AG10803 (cell line): Measurements from ENCODE around the gene PTPRS.
"Not testable (repeated sequence)": the region's sequence is repeated elsewhere in the genome, so short reads cannot be mapped to it uniquely, and the experiment has no call there.

Experiments
- DNase-seq: peaks from one replicate; pipeline ENCODE4 v3.0.0; 2010; ENCODE audit warnings: low read depth
- H3K4me3 ChIP-seq: 2 replicates; pipeline ENCODE4 v1.5.1; 2011; ENCODE audit warnings: mild to moderate bottlenecking, low read length, control low read depth
- TF ChIP-seq, protein P1 (sequence below): conservative IDR thresholded peaks from 2 replicates; pipeline ENCODE4 v1.5.1; 2011; ENCODE audit warnings: mild to moderate bottlenecking, low read length, control low read depth, inconsistent platforms

PTPRS gene

GRCh38 chr19:5372572-5373200, 32.1 kb upstream of the PTPRS start:
- DNase-seq = no peak
- H3K4me3 ChIP-seq = no peak overlapping the region
- TF ChIP-seq, protein P1, sequence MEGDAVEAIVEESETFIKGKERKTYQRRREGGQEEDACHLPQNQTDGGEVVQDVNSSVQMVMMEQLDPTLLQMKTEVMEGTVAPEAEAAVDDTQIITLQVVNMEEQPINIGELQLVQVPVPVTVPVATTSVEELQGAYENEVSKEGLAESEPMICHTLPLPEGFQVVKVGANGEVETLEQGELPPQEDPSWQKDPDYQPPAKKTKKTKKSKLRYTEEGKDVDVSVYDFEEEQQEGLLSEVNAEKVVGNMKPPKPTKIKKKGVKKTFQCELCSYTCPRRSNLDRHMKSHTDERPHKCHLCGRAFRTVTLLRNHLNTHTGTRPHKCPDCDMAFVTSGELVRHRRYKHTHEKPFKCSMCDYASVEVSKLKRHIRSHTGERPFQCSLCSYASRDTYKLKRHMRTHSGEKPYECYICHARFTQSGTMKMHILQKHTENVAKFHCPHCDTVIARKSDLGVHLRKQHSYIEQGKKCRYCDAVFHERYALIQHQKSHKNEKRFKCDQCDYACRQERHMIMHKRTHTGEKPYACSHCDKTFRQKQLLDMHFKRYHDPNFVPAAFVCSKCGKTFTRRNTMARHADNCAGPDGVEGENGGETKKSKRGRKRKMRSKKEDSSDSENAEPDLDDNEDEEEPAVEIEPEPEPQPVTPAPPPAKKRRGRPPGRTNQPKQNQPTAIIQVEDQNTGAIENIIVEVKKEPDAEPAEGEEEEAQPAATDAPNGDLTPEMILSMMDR = no peak

DNA sequence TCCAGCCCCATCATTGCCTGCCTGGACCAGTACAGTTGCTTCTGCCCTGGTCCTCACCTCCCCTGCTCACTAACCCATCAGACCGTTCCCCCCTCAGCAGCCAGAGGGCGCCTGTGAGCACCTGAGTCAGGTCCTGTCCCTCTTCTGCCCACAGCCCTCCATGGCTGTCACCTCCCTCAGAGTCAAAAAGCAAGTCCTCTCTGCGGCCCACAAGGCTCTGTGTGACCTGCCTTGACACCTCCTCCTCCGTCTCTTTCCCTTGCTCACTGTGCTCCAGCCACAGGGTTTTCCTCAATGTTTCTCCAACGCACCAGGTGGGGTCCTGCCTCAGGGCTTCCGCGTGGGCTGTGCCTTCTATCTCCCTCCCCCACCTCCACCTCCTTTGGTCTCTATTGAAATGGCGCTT, 29.4 kb upstream of the PTPRS start:
- TF ChIP-seq, protein P1 = peak; percentile 60
- no peak overlapping the region for H3K4me3 ChIP-seq
- DNase-seq = no peak

DNA sequence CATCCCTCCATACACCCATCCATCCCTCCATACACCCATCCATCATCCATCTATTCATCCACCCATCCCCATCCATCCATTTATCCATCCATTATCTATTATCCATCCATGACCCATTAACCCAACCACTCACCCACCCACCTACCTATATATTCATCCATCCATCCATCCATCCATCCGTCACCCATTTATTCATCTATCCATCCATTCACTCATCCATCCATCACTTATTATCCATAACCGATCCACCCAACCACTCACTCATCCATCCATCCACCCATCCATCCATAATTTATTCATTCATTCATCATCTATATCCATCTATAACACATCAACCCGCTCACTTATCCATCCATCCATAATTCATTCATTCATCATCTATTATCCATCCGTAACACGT, 28.7 kb upstream of the PTPRS start:
- H3K4me3 ChIP-seq = no peak overlapping the region
- TF ChIP-seq, protein P1 = no peak
- DNase-seq = no peak

DNA sequence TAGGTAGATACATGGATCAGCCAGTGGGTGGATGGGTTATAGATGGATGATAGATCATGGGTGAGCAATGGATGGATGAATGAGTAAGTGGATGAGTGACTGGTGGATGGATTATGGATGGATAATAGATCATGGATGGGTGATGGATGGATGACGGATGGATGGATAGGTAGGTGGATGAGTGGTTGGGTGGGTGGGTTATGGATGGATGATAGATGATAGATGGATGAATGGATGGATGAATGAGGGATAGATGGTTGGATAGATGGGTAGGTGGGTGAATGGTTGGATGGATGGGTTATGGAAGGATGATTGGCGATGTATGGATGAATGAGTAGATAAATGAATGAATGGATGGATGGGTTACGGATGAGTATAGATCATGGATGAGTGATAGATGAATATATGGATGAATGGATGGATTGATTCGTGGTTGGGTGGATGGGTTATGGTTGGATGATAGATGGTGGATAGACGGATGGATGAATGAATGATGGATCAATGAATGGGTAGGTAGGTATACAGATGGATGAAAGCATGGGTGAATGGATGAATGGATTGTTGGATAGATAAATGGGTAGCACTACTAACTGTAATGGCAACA, 27.0 kb upstream of the PTPRS start:
- TF ChIP-seq, protein P1 = no peak
- no peak overlapping the region for H3K4me3 ChIP-seq
- no peak for DNase-seq

GRCh38 chr19:5365905-5366304, 25.3 kb upstream of the PTPRS start:
- no peak for DNase-seq
- TF ChIP-seq, protein P1 = no peak
- H3K4me3 ChIP-seq = no peak overlapping the region

DNA sequence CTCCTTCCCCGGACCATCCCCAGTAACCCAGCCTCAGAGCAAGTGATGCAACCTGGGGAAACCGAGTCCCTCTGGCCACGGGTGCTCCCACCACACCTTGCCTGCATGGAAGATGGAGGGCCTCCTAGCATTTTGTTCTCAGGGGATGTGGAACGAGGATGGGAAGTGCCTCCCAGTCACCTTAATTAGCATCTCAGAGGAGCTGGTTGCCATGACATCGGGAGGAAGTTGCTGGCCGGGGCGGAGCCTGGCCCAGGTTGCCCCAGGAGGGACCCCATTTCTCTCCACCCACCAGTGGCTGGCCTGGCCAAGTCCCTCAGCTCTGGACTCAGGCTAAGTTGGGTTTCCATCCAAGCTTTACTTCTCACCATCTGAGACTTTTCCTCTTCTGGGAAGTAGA, 24.1 kb upstream of the PTPRS start:
- DNase-seq = no peak
- no peak overlapping the region for H3K4me3 ChIP-seq
- TF ChIP-seq, protein P1 = no peak

DNA sequence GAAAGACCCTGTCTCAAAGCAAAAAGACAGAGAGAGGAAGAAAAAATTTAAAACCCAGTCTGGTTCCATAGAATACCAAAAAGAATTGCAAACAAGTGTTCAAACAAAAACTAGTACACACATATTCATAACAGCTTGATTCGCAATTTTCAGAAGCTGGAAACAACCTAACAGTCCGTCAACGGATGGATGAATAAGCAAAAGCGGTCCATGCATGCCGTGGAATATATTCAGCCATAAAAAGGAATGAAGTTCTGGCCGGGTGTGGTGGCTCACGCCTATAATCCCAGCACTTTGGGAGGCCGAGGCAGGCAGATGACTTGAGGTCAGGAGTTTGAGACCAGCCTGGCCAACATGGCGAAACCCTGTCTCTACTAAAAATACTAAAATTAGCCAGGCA, 21.2 kb upstream of the PTPRS start:
- not testable (repeated sequence) for H3K4me3 ChIP-seq, DNase-seq
